Endothelial cell of umbilical vein (primary cell): ENCODE results near the gene AGFG1.

ENCODE experiments used
- POLR2A ChIP-seq: IDR thresholded peaks from 2 replicates; pipeline ENCODE4 v1.6.1; 2012; ENCODE audit warnings: low read depth, mild to moderate bottlenecking, control low read depth, low read length
- POLR2AphosphoS5 ChIP-seq: IDR thresholded peaks from 2 replicates; pipeline ENCODE4 v1.6.1; 2012; ENCODE audit warnings: low read depth, mild to moderate bottlenecking, control low read depth, low read length, moderate library complexity; ENCODE audit not compliant: insufficient read depth

GRCh38 chr2:227510620-227510958, 38.6 kb downstream of the AGFG1 start:
- TF ChIP-seq POLR2A (no peak), POLR2AphosphoS5 (no peak)
